RWPE2 (cell line): Measurements from ENCODE around the gene RCAN1.

Source experiments
- ATAC-seq: fragments of 200-7000 bp; cut with Tn5 transposase; 3 replicates; pipeline ENCODE4 v1.9.1; 2021; ENCODE audit warnings: low read depth
- DNase-seq: peaks from one replicate; pipeline ENCODE4 v3.0.0-alpha.2; 2020; ENCODE audit warnings: low spot score
- H3K27ac ChIP-seq: fragments of 450-650 bp; 2 replicates; pipeline ENCODE4 v1.5.1; 2017; ENCODE audit warnings: mild to moderate bottlenecking; ENCODE audit not compliant: poor library complexity, severe bottlenecking
- H3K27me3 ChIP-seq: fragments of 250-450 bp; sonication (Bioruptor Pico); 2 replicates; pipeline ENCODE4 v1.5.1; 2021; ENCODE audit warnings: mild to moderate bottlenecking, moderate library complexity; ENCODE audit not compliant: insufficient read depth, poor library complexity, severe bottlenecking
- H3K36me3 ChIP-seq: fragments of 250-450 bp; sonication (Bioruptor Pico); 2 replicates; pipeline ENCODE4 v1.5.1; 2020; ENCODE audit warnings: low read depth, mild to moderate bottlenecking, moderate library complexity
- H3K4me1 ChIP-seq: fragments of 250-450 bp; sonication (Bioruptor Pico); 2 replicates; pipeline ENCODE4 v1.5.1; 2021; ENCODE audit warnings: mild to moderate bottlenecking, moderate library complexity; ENCODE audit not compliant: insufficient read depth, poor library complexity, severe bottlenecking
- H3K4me3 ChIP-seq: fragments of 250-450 bp; sonication (Bioruptor Pico); 2 replicates; pipeline ENCODE4 v1.5.1; 2021; ENCODE audit warnings: mild to moderate bottlenecking, moderate library complexity; ENCODE audit not compliant: severe bottlenecking
- H3K9me3 ChIP-seq: fragments of 250-450 bp; sonication (Bioruptor Pico); 2 replicates; pipeline ENCODE4 v1.5.1; 2021; ENCODE audit warnings: mild to moderate bottlenecking, moderate library complexity; ENCODE audit not compliant: severe bottlenecking
- CTCF ChIP-seq: fragments of 450-650 bp; IDR thresholded peaks from one replicate; pipeline ENCODE4 v1.5.1; 2017; ENCODE audit warnings: mild to moderate bottlenecking, moderate library complexity; ENCODE audit not compliant: poor library complexity, severe bottlenecking

RCAN1 gene

GRCh38 chr21:34632498-34632897 lies 17.6 kb upstream of the RCAN1 start:
- ATAC-seq (no peak), DNase-seq (no peak)
- H3K27ac ChIP-seq = no peak overlapping the region
- no peak overlapping the region for H3K4me3 ChIP-seq
- no peaks in the 10 kb centered on the region for H3K4me1 ChIP-seq
- no peaks in the 10 kb centered on the region for H3K9me3 ChIP-seq
- H3K27me3 ChIP-seq = no peaks in the 10 kb centered on the region
- H3K36me3 ChIP-seq = no peaks in the 10 kb centered on the region
- TF ChIP-seq CTCF = no peak

GRCh38 chr21:34630536-34631143 lies 15.7 kb upstream of the RCAN1 start:
- peak; percentile 87 for TF ChIP-seq CTCF
- DNase-seq (no peak), ATAC-seq (peak; percentile 67)
- Histone ChIP-seq H3K9me3 (no peaks in the 10 kb centered on the region), H3K36me3 (no peaks in the 10 kb centered on the region), H3K4me1 (no peaks in the 10 kb centered on the region), H3K4me3 (no peak overlapping the region), H3K27ac (no peak overlapping the region), H3K27me3 (no peaks in the 10 kb centered on the region)

- no peak for ATAC-seq
- no peak overlapping the region for H3K27ac ChIP-seq
- no peak overlapping the region for H3K4me3 ChIP-seq
- no peaks in the 10 kb centered on the region for H3K27me3 ChIP-seq
- no peaks in the 10 kb centered on the region for H3K9me3 ChIP-seq
- no peaks in the 10 kb centered on the region for H3K4me1 ChIP-seq
- no peak for DNase-seq
- no peak for TF ChIP-seq CTCF
- no peaks in the 10 kb centered on the region for H3K36me3 ChIP-seq
These were observed 11.2 kb upstream of the RCAN1 start for GRCh38 chr21:34626131-34626530.

- no peak for TF ChIP-seq CTCF
- no peaks in the 10 kb centered on the region for H3K4me1 ChIP-seq
- DNase-seq = no peak
- no peak overlapping the region for H3K27ac ChIP-seq
- H3K27me3 ChIP-seq = no peaks in the 10 kb centered on the region
- H3K9me3 ChIP-seq = no peaks in the 10 kb centered on the region
- H3K4me3 ChIP-seq = no peak overlapping the region
- H3K36me3 ChIP-seq = no peaks in the 10 kb centered on the region
- ATAC-seq = no peak
These were observed 10.2 kb upstream of the RCAN1 start for GRCh38 chr21:34625030-34625593.

GRCh38 chr21:34623516-34623915 lies 8.6 kb upstream of the RCAN1 start:
- no peak overlapping the region for H3K4me3 ChIP-seq
- H3K27ac ChIP-seq = no peak overlapping the region
- H3K4me1 ChIP-seq = no peaks in the 10 kb centered on the region
- no peaks in the 10 kb centered on the region for H3K27me3 ChIP-seq
- H3K9me3 ChIP-seq = no peaks in the 10 kb centered on the region
- TF ChIP-seq CTCF = no peak
- no peak for ATAC-seq
- DNase-seq = no peak
- H3K36me3 ChIP-seq = no peaks in the 10 kb centered on the region
